ENCODE measurements around the gene FBXO41.
"Not testable (repeated sequence)": the region's sequence is repeated elsewhere in the genome, so short reads cannot be mapped to it uniquely, and the experiment has no call there.

FBXO41 gene

DNA sequence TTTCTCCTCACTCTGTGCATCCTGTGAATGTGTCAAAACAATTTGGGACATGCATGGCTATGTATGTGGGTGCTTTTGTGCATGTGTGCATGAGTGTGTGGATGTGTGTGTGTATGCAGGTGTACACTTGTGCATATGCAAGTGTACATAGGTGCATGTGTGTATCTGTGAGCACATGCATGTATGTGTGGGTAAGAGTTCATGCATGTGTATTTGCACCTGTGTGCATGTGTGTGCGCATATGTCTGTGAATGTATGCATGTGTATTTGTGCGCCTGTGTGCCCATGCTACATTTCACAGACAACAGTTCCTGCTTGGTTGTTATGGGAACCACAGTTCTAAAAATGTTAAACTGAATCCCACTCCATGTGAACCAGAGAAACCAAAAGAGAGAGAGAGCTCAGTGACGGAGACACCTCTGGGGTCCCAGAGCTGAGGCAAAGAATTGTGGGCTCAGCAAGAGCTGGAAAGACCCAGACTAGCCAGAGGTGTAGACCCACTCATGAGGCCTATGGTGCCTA, 1.9 kb upstream of the FBXO41 start:
- DNase-seq: no peak

DNA sequence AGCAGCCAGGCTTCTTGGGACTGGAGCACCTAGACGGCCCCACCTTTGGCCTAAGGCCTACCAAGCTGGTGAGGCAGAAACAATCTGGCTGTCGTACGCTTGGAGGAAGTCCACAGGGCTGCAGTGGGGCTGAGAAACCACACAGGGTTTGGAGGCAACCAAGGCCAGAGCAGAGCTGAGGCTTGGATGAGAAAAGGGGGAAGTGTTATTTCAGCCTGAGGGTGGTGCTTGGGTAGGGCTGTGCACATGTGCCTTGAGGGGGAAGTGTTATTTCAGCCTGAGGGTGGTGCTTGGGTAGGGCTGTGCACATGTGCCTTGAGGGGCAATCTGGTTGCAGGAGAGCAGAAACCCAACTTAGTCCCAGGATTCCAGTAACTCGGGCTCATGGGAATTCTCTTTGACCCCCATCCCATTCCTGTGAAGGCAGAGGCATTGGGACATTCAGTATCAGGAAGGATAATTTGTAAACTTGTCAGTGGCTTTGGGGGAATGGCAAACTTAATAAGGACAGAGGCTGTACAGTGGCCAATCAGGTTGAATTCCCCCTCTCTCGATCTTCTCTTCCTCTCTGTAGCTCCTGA, 971 bp upstream of the FBXO41 start:
- peak; percentile 35 for DNase-seq

- DNase-seq: peak; percentile 13
These were observed 558 bp downstream of the FBXO41 start for GRCh38 chr2:73283545-73284295.

- no peak for DNase-seq
These were observed 1.2 kb downstream of the FBXO41 start for GRCh38 chr2:73282924-73283544.

- DNase-seq: no peak
These were observed 3.0 kb downstream of the FBXO41 start for GRCh38 chr2:73281244-73281643.

DNA sequence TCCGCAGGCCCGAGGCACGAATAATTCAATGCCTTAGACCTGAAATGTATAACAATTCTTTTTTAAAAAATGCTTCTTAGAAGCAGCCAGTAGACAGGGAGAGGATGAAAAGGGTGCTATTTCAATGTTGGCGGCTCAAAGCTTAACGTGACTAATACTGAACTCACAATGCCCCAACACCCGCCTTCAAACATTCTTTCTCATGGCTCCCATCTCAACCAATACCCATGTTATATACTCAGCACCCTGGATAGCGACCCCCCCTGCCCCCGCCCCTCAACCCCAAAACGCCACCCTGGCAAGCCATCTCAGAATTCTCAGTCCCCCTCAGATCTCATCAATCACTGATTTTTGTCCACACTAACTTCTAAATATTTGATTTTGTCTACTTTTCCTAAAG, 4.4 kb downstream of the FBXO41 start:
- no peak for DNase-seq

- DNase-seq: no peak
These were observed 12.0 kb downstream of the FBXO41 start for GRCh38 chr2:73272270-73272669.

DNA sequence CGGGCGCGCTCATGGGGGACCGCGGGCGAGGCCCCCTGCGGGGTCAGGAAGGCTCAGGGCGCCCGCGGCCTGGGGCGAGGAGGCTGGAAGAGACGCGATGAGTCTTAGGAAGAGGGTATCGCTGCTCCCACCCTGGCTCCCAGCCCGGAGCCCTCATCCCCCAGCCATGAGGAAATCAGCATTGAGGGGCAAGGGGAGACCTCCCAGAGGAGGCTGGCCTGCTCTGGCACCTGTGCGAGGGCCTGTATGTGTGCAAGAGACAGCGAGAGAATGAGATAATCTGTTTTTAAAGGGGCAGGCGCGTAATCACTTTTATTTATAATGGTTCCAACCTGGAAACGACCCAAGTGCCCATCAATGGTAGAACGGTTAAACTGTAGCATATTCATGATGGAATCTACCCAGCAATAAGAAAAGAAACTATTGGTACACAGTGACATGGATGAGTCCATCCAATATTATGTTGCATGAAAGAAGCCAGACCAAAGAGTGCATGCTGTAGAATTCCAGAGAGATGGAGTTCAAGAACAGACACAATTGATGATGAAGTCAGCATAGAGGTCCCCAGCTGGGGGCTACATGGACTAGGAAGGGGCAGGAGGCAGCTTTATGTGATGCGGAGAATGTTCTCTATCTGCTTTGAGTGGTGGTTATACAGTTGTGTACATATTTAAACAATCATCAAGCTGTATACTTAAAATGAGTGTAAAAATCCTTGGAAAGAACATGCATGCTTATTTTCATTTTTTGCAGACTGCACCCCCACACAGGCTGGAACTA, 14.4 kb downstream of the FBXO41 start:
- DNase-seq: no peak

DNA sequence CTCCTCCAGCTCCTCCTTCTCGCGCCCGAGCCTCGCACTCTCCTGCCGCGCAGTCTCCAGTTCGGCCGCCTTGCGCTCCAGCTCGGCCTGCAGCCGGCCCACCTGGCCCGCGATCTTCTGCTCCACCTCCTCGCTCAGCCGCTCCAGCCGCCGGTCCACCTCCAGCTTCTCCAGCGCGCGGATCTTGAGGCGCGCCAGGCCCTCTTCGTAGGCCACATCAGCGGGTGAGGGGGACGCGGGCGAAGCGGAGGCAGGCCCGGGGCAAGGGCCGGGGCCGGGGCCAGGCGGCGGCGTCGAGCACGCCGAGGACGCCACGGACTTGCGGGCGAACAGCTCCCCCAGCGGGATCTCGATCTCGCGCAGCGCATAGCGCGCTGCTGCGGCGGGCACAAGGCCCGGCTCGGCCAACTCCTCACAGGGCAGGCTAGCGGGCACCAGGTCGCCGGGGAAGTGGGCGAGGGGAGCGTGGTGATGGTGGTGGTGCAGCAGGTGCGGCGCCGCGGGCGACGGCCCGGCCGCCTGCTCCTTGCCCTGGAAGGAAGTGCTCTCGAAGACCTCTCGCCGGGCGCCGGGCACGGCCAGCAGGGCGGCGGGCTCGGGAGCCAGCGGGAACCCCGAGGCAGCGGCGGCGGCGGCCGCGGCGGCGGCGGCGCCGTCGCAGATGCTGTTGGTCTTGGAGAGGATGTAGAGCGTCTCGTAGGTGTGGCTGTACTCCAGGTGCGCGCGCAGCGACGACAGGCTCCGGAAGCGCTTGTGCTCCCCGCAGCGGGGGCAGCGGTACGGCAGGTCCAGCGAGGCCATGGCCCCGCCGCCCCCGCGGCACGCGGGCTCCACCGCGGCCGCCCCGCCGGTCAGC, 15.2 kb downstream of the FBXO41 start:
- peak; percentile 80 for DNase-seq

GRCh38 chr2:73268366-73268829, 15.9 kb downstream of the FBXO41 start:
- no peak for DNase-seq

GRCh38 chr2:73267008-73267407, 17.3 kb downstream of the FBXO41 start:
- no peak for DNase-seq

GRCh38 chr2:73266061-73266901, 18.0 kb downstream of the FBXO41 start:
- no peak for DNase-seq

DNA sequence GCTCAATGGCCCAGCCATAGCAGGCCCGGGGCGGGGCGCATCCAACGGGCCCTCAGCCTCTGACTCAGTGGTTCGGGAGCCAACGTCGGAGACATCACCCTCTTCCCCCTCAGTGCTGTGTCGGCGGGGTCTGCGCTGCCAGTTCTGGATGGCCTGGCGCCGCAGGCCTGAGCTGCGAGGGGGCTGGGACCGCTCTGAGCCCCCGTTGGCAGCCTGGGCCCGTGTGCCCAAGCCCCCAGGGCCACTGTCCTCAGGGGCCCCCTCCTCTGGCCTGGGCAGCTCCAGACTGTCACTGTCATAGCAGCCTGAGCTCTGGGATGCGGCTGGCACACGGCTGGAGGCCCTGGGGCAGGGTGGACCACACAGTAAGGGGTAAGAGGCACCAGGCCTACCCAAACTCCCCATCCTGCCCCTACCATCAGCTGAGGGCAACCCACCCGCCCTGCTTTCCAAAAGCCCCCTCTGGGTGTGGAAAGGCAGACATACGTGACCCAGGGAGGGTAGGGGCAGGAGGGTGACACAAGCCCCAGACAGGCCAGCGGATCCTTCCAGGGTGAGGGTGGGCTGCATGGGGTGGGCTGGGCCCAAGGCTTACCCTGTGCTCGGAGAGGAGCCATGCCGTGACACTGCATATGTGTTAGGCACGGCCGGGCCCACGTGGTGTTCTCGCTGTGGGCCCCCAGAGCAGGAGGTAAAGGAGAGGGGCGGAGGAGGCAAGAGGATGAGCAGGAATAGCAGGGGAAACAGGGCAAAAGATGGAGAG, 18.8 kb downstream of the FBXO41 start:
- no peak for DNase-seq

DNA sequence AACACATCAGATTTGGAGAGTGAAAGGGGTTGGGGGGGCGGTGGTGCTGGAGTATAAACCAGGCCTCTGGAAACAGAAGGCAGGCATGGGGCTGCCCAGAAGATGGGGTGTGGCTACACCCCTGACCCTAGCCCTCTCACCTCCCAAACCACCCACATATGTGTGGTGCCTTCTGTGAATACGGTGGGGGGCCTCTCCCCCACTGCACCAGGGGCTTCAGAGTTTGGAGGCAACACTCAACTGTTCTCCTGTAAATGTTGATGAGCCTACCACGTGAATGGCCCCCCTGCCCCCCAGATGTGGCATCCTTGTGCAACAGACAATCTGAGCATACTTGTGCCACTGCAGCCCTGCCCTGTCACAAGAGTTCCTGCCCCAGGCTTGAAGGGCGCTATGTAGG, 19.5 kb downstream of the FBXO41 start:
- DNase-seq: no peak

DNA sequence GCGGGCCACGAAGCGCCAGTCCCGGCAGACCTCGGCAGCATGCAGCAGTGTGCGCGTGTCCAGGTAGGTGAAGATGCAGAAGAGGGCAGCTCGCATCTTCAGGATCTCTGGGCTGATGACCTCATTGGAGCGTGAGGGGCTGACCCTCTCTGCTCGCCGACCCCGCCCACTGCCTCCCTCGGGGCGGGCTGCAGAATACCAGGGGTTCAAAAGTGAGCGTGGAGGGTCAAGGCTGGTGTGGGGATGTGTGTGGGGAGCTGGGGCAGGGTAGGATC, 20.0 kb downstream of the FBXO41 start:
- DNase-seq: no peak

- no peak for DNase-seq
These were observed 20.5 kb downstream of the FBXO41 start for GRCh38 chr2:73263540-73264331.

- DNase-seq: not testable (repeated sequence)
These were observed 21.4 kb downstream of the FBXO41 start for GRCh38 chr2:73262691-73263429.

GRCh38 chr2:73262108-73262651, 22.1 kb downstream of the FBXO41 start:
- no peak for DNase-seq

Measured in activated CD4-positive, alpha-beta T cell treated with anti-CD3 and anti-CD28 coated beads, Interleukin-2, amount 50 U/mL, for 16 hours (primary cell).